SU-DHL-6 (cell line): ENCODE data around the gene MEMO1.
"Not testable (repeated sequence)": the region's sequence is repeated elsewhere in the genome, so short reads cannot be mapped to it uniquely, and the experiment has no call there.

Source experiments
- EZH2phosphoT487 ChIP-seq: fragments of 200-600 bp; sonication (generic), shearing (Covaris generic); conservative IDR thresholded peaks from 2 replicates; pipeline ENCODE4 v1.6.1; 2018; ENCODE audit warnings: mild to moderate bottlenecking, antibody characterized with exemption, low read length, moderate library complexity, mixed read lengths
- TF ChIP-seq, protein P1 (sequence below): fragments of 200-600 bp; sonication (generic); IDR thresholded peaks from one replicate; pipeline ENCODE4 v1.5.1; 2017; ENCODE audit warnings: antibody characterized with exemption, mild to moderate bottlenecking, low read length, moderate library complexity; ENCODE audit not compliant: insufficient read depth, poor library complexity, severe bottlenecking

DNA sequence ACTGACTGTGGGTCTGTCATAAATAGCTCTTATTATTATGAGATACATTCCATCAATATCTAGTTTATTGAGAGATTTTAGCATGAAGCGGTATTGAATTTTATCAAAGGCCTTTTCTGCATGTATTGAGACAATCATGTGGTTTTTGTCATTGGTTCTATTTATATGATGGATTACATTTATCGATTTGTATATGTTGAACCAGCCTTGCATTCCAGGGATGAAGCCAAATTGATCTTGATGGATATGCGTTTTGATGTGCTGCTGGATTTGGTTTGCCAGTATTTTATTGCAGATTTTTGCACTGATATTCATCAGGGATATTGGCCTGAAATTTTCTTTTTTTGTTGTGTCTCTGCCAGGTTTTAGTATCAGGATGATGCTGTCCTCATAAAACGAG, 113.5 kb downstream of the MEMO1 start:
- TF ChIP-seq, protein P1, sequence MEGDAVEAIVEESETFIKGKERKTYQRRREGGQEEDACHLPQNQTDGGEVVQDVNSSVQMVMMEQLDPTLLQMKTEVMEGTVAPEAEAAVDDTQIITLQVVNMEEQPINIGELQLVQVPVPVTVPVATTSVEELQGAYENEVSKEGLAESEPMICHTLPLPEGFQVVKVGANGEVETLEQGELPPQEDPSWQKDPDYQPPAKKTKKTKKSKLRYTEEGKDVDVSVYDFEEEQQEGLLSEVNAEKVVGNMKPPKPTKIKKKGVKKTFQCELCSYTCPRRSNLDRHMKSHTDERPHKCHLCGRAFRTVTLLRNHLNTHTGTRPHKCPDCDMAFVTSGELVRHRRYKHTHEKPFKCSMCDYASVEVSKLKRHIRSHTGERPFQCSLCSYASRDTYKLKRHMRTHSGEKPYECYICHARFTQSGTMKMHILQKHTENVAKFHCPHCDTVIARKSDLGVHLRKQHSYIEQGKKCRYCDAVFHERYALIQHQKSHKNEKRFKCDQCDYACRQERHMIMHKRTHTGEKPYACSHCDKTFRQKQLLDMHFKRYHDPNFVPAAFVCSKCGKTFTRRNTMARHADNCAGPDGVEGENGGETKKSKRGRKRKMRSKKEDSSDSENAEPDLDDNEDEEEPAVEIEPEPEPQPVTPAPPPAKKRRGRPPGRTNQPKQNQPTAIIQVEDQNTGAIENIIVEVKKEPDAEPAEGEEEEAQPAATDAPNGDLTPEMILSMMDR, result not testable (repeated sequence)
- TF ChIP-seq EZH2phosphoT487, result not testable (repeated sequence)
